ENCODE measurements around the gene CDKN1A.

Gene CDKN1A

DNA sequence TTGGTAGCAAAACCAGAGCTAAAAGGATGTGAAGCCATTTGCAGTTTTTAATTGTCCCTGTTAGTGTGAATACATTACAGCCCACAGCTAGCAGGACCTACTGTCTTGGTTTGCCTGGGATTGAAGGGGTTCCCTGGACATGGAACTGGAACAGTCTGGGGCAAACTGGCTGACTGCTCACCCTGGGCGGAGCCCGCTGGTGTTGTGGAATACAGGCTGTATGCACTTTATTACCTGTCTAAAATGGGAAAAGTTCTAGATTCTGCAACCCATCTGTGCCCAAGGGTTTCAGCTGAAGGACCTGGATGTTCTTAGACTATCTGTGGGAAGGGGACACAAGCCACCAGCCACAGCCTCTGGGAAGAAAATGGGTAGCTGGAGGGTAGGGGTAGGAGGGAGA is 12.2 kb upstream of the CDKN1A start:
- Histone ChIP-seq H3K27ac (ENCODE audit: low read length) (no peak overlapping the region), H3K4me1 (ENCODE audit: control insufficient read depth, insufficient read depth, low read length) (peaks cover 5% of the 10 kb centered on the region), H3K4me3 (ENCODE audit: low read length) (no peak overlapping the region), H3K27me3 (ENCODE audit: control insufficient read depth, insufficient read depth, low read length) (no peaks in the 10 kb centered on the region), H3K9me3 (ENCODE audit: control insufficient read depth, insufficient read depth, low read length) (no peaks in the 10 kb centered on the region), H3K36me3 (ENCODE audit: control insufficient read depth, insufficient read depth, low read length) (no peaks in the 10 kb centered on the region)
- no CpG with 5 or more reads among the region's 2 CpGs for WGBS (ENCODE audit: insufficient coverage, insufficient read length)
- DNase-seq (ENCODE audit: low read depth, low spot score) = no peak

DNA sequence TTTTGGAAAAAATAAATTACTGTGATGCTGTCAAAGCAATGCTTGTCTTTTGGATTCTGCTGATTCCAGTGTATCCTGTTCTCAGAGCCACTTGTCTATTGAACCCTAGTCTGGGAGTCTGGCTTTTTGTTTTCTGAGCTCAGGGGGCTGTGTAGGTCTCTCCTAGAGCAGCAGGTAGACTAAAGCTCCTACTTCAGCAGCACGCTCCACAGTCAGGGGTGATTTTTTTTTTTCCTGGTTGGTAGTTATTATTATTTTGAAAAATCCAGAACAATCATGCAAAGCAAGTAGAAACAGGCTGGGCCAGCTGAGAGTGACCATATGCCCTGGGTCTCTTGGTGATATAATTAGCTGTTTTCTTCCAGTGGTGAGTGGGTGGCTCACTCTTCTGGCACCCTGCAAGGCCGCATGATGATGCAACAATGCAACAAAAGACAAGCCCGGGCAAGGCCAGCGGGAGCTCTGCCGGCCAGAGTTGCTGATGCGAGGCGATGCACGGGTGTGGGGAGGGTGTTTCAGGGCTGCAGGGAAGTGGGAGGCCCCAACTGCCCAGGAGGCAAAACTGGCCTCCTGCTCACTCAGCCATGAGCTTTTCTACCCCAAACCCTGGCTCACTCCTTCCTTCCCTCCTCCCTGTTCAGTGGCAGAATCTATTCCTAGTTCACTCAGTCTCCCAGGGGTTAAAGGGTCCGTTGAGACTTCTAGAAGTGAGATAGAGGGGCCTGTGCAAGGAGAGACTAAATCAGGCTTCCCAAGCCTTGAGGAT is 11.5 kb upstream of the CDKN1A start:
- WGBS (ENCODE audit: insufficient coverage, insufficient read length) = no CpG with 5 or more reads among the region's 9 CpGs
- no peaks in the 10 kb centered on the region for H3K9me3 ChIP-seq (ENCODE audit: control insufficient read depth, insufficient read depth, low read length)
- H3K27me3 ChIP-seq (ENCODE audit: control insufficient read depth, insufficient read depth, low read length) = no peaks in the 10 kb centered on the region
- H3K4me1 ChIP-seq (ENCODE audit: control insufficient read depth, insufficient read depth, low read length) = peaks cover 5% of the 10 kb centered on the region
- no peaks in the 10 kb centered on the region for H3K36me3 ChIP-seq (ENCODE audit: control insufficient read depth, insufficient read depth, low read length)
- DNase-seq (ENCODE audit: low read depth, low spot score) = no peak
- no peak overlapping the region for H3K4me3 ChIP-seq (ENCODE audit: low read length)
- H3K27ac ChIP-seq (ENCODE audit: low read length) = no peak overlapping the region

DNA sequence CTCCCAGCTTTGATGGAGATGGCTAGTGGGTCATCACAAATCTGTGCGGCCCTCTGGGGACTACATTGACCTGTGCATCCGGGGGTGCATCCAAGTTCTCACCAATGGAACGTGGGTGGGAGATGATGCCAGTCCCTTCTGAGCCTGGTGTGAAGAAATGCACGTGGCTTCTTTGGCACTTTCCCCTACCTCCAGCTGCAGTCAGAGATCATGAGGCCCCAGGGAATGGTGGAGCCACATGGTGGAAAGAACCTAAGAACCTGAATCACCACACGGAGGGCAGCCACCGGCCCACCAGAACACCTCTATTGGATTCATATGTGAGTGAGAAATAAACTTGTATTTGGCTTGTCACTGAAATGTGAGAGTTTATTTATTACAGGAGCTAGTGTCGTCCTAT is 9.9 kb upstream of the CDKN1A start:
- WGBS (ENCODE audit: insufficient coverage, insufficient read length) = no CpG with 5 or more reads among the region's 7 CpGs
- no peak overlapping the region for H3K27ac ChIP-seq (ENCODE audit: low read length)
- no peaks in the 10 kb centered on the region for H3K9me3 ChIP-seq (ENCODE audit: control insufficient read depth, insufficient read depth, low read length)
- H3K36me3 ChIP-seq (ENCODE audit: control insufficient read depth, insufficient read depth, low read length) = no peaks in the 10 kb centered on the region
- peaks cover 5% of the 10 kb centered on the region for H3K4me1 ChIP-seq (ENCODE audit: control insufficient read depth, insufficient read depth, low read length)
- no peak overlapping the region for H3K4me3 ChIP-seq (ENCODE audit: low read length)
- H3K27me3 ChIP-seq (ENCODE audit: control insufficient read depth, insufficient read depth, low read length) = no peaks in the 10 kb centered on the region
- DNase-seq (ENCODE audit: low read depth, low spot score) = no peak

DNA sequence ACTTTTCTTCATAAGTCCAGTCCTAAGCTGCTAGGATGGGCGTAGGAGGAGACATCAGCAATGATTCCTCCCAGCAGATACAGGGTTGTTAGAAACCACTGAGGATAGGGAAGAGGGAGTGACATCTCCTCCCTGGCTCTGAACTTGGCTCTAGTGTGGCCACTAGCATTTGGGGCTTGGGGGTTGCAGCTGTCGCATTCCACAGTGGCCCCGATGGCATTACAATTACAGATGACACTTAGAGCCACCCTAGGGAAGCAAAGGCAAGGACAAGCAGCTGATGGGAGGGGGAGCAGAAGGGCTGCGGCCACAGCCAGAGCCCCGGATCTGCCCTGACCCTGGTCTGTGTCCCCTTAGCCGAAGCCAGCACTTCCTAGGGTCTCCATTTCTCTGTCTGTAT is 9.5 kb upstream of the CDKN1A start:
- no CpG with 5 or more reads among the region's 6 CpGs for WGBS (ENCODE audit: insufficient coverage, insufficient read length)
- no peak overlapping the region for H3K27ac ChIP-seq (ENCODE audit: low read length)
- no peaks in the 10 kb centered on the region for H3K27me3 ChIP-seq (ENCODE audit: control insufficient read depth, insufficient read depth, low read length)
- no peaks in the 10 kb centered on the region for H3K36me3 ChIP-seq (ENCODE audit: control insufficient read depth, insufficient read depth, low read length)
- no peaks in the 10 kb centered on the region for H3K9me3 ChIP-seq (ENCODE audit: control insufficient read depth, insufficient read depth, low read length)
- DNase-seq (ENCODE audit: low read depth, low spot score) = no peak
- peaks cover 5% of the 10 kb centered on the region for H3K4me1 ChIP-seq (ENCODE audit: control insufficient read depth, insufficient read depth, low read length)
- no peak overlapping the region for H3K4me3 ChIP-seq (ENCODE audit: low read length)

DNA sequence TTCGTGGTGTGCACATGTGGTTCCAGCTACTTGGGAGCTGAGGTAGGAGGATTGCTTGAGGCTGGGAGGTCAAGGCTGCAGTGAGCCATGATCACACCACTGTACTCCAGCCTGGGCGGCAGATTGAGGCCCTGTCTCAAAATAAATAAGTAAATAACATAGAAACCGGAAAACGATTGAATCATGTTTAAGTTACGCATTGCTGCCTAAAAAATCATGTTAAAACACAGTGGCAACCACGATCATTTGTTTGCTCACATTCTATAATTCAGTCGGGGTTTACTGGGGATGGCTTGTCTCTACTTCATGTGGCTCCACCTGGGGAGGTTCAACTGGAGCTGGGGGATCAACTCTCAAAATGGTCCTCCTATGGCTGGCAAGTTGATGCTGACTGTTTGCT is 8.2 kb upstream of the CDKN1A start:
- Histone ChIP-seq H3K4me1 (ENCODE audit: control insufficient read depth, insufficient read depth, low read length) (peaks cover 5% of the 10 kb centered on the region), H3K27me3 (ENCODE audit: control insufficient read depth, insufficient read depth, low read length) (no peaks in the 10 kb centered on the region), H3K4me3 (ENCODE audit: low read length) (no peak overlapping the region), H3K27ac (ENCODE audit: low read length) (no peak overlapping the region), H3K9me3 (ENCODE audit: control insufficient read depth, insufficient read depth, low read length) (no peaks in the 10 kb centered on the region), H3K36me3 (ENCODE audit: control insufficient read depth, insufficient read depth, low read length) (no peaks in the 10 kb centered on the region)
- no peak for DNase-seq (ENCODE audit: low read depth, low spot score)
- WGBS (ENCODE audit: insufficient coverage, insufficient read length) = no CpG with 5 or more reads among the region's 7 CpGs

DNA sequence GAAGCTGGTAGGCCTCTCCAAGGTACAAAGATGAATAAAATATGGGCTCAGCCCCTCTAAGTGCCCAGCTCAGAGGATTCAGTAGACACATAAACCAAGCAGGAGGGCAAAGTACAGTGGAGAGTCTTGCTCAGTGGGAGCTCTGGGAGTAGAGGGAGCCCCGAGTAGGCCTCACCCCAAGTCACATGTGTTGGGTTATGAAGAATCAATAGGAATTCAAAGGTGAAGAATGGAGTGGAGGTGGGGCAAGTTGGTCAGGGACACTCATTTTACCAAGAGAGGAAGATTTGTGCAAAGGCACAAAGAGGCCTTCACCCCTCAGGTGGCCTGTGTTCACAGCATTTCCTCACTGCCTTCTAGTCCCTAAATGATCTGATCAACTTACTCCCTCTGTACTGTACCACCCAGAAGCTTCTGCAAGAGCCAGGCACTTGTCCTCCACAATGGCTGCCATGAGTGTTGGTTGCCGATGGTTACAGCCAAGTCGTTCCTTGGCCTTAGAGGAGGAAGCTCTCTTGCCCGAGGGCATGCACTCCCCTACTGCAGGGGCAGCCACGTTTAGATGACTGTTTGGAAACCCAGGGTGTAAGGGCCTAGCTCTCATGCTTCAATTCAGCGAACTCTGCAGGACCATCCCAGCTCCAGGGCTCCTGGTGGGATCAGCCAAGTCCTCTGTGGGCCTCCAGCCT is 6.7 kb upstream of the CDKN1A start:
- H3K27me3 ChIP-seq (ENCODE audit: control insufficient read depth, insufficient read depth, low read length) = no peaks in the 10 kb centered on the region
- no peak overlapping the region for H3K27ac ChIP-seq (ENCODE audit: low read length)
- H3K36me3 ChIP-seq (ENCODE audit: control insufficient read depth, insufficient read depth, low read length) = no peaks in the 10 kb centered on the region
- no CpG with 5 or more reads among the region's 6 CpGs for WGBS (ENCODE audit: insufficient coverage, insufficient read length)
- no peak for DNase-seq (ENCODE audit: low read depth, low spot score)
- H3K4me3 ChIP-seq (ENCODE audit: low read length) = no peak overlapping the region
- no peaks in the 10 kb centered on the region for H3K9me3 ChIP-seq (ENCODE audit: control insufficient read depth, insufficient read depth, low read length)
- peaks cover 2% of the 10 kb centered on the region for H3K4me1 ChIP-seq (ENCODE audit: control insufficient read depth, insufficient read depth, low read length)

DNA sequence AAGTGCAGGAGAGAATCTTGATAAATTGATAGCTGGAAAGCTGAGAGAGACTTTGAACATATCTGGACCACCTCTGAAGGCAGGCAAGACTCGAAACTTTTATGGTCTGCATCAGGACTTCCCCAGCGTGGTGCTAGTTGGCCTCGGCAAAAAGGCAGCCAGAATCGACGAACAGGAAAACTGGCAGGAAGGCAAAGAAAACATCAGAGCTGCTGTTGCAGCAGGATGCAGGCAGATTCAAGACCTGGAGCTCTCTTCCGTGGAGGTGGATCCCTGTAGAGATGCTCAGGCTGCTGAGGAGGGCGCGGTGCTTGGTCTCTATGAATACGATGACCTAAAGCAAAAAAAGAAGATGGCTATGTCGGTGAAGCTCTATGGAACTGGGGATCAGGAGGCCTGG is 4.6 kb upstream of the CDKN1A start:
- no peaks in the 10 kb centered on the region for H3K36me3 ChIP-seq (ENCODE audit: control insufficient read depth, insufficient read depth, low read length)
- peaks cover 2% of the 10 kb centered on the region; the same call in 1 of the 2 replicates for H3K27me3 ChIP-seq (ENCODE audit: control insufficient read depth, insufficient read depth, low read length)
- no peaks in the 10 kb centered on the region for H3K9me3 ChIP-seq (ENCODE audit: control insufficient read depth, insufficient read depth, low read length)
- no peak overlapping the region for H3K27ac ChIP-seq (ENCODE audit: low read length)
- WGBS (ENCODE audit: insufficient coverage, insufficient read length) = no CpG with 5 or more reads among the region's 10 CpGs
- H3K4me1 ChIP-seq (ENCODE audit: control insufficient read depth, insufficient read depth, low read length) = peaks cover 5% of the 10 kb centered on the region
- no peak for DNase-seq (ENCODE audit: low read depth, low spot score)
- no peak overlapping the region for H3K4me3 ChIP-seq (ENCODE audit: low read length)

DNA sequence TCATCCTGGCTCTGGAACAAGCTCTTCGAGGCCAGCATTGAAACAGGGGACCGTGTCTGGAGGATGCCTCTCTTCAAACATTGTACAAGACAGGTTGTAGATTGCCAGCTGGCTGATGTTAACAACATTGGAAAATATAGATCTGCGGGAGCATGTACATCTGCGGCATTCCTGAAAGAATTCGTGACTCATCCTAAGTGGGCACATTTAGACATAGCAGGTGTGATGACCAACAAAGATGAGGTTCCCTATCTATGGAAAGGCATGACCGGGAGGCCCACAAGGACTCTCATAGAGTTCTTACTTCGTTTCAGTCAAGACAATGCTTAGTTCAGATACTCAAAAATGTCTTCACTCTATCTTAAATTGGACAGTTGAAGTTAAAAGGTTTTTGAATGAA is 3.6 kb upstream of the CDKN1A start:
- DNase-seq (ENCODE audit: low read depth, low spot score) = no peak
- H3K9me3 ChIP-seq (ENCODE audit: control insufficient read depth, insufficient read depth, low read length) = no peaks in the 10 kb centered on the region
- peaks cover 5% of the 10 kb centered on the region; the same call in 1 of the 2 replicates for H3K27me3 ChIP-seq (ENCODE audit: control insufficient read depth, insufficient read depth, low read length)
- WGBS (ENCODE audit: insufficient coverage, insufficient read length) = no CpG with 5 or more reads among the region's 7 CpGs
- no peaks in the 10 kb centered on the region for H3K36me3 ChIP-seq (ENCODE audit: control insufficient read depth, insufficient read depth, low read length)
- H3K4me3 ChIP-seq (ENCODE audit: low read length) = no peak overlapping the region
- peaks cover 3% of the 10 kb centered on the region; the same call in 1 of the 2 replicates for H3K4me1 ChIP-seq (ENCODE audit: control insufficient read depth, insufficient read depth, low read length)
- H3K27ac ChIP-seq (ENCODE audit: low read length) = no peak overlapping the region

DNA sequence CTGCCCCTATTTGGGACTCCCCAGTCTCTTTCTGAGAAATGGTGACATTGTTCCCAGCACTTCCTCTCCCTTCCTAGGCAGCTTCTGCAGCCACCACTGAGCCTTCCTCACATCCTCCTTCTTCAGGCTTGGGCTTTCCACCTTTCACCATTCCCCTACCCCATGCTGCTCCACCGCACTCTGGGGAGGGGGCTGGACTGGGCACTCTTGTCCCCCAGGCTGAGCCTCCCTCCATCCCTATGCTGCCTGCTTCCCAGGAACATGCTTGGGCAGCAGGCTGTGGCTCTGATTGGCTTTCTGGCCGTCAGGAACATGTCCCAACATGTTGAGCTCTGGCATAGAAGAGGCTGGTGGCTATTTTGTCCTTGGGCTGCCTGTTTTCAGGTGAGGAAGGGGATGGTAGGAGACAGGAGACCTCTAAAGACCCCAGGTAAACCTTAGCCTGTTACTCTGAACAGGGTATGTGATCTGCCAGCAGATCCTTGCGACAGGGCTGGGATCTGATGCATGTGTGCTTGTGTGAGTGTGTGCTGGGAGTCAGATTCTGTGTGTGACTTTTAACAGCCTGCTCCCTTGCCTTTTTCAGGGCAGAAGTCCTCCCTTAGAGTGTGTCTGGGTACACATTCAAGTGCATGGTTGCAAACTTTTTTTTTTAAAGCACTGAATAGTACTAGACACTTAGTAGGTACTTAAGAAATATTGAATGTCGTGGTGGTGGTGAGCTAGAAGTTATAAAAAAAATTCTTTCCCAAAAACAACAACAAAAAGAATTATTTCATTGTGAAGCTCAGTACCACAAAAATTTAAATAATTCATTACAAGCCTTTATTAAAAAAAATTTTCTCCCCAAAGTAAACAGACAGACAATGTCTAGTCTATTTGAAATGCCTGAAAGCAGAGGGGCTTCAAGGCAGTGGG is 2.1 kb upstream of the CDKN1A start:
- DNase-seq (ENCODE audit: low read depth, low spot score) = no peak
- WGBS (ENCODE audit: insufficient coverage, insufficient read length) = no CpG with 5 or more reads among the region's 4 CpGs
- Histone ChIP-seq H3K36me3 (ENCODE audit: control insufficient read depth, insufficient read depth, low read length) (no peaks in the 10 kb centered on the region), H3K4me3 (ENCODE audit: low read length) (no peak overlapping the region), H3K9me3 (ENCODE audit: control insufficient read depth, insufficient read depth, low read length) (no peaks in the 10 kb centered on the region), H3K27me3 (ENCODE audit: control insufficient read depth, insufficient read depth, low read length) (peaks cover 5% of the 10 kb centered on the region; the same call in 1 of the 2 replicates), H3K27ac (ENCODE audit: low read length) (no peak overlapping the region), H3K4me1 (ENCODE audit: control insufficient read depth, insufficient read depth, low read length) (peaks cover 3% of the 10 kb centered on the region; the same call in 1 of the 2 replicates)

DNA sequence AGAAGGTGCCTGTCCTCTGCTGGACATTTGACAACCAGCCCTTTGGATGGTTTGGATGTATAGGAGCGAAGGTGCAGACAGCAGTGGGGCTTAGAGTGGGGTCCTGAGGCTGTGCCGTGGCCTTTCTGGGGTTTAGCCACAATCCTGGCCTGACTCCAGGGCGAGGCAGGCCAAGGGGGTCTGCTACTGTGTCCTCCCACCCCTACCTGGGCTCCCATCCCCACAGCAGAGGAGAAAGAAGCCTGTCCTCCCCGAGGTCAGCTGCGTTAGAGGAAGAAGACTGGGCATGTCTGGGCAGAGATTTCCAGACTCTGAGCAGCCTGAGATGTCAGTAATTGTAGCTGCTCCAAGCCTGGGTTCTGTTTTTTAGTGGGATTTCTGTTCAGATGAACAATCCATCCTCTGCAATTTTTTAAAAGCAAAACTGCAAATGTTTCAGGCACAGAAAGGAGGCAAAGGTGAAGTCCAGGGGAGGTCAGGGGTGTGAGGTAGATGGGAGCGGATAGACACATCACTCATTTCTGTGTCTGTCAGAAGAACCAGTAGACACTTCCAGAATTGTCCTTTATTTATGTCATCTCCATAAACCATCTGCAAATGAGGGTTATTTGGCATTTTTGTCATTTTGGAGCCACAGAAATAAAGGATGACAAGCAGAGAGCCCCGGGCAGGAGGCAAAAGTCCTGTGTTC is 1.3 kb upstream of the CDKN1A start:
- WGBS (ENCODE audit: insufficient coverage, insufficient read length) = no CpG with 5 or more reads among the region's 7 CpGs
- Histone ChIP-seq H3K4me1 (ENCODE audit: control insufficient read depth, insufficient read depth, low read length) (peaks cover 3% of the 10 kb centered on the region; the same call in 1 of the 2 replicates), H3K27ac (ENCODE audit: low read length) (no peak overlapping the region), H3K36me3 (ENCODE audit: control insufficient read depth, insufficient read depth, low read length) (no peaks in the 10 kb centered on the region), H3K4me3 (ENCODE audit: low read length) (no peak overlapping the region), H3K27me3 (ENCODE audit: control insufficient read depth, insufficient read depth, low read length) (peaks cover 5% of the 10 kb centered on the region; the same call in 1 of the 2 replicates), H3K9me3 (ENCODE audit: control insufficient read depth, insufficient read depth, low read length) (no peaks in the 10 kb centered on the region)
- no peak for DNase-seq (ENCODE audit: low read depth, low spot score)

Data from iPS DF 6.9 (cell line).